ENCODE measurements around the gene FRRS1. TPM values are rescaled to one million over a fixed set of nuclear protein-coding genes. Genes with fewer than 3 reads are reported as not detected.

Gene FRRS1
- total RNA-seq, 4 donors from 2014 or later: 1.4 to 4.5 (median 2.3) TPM

DNA sequence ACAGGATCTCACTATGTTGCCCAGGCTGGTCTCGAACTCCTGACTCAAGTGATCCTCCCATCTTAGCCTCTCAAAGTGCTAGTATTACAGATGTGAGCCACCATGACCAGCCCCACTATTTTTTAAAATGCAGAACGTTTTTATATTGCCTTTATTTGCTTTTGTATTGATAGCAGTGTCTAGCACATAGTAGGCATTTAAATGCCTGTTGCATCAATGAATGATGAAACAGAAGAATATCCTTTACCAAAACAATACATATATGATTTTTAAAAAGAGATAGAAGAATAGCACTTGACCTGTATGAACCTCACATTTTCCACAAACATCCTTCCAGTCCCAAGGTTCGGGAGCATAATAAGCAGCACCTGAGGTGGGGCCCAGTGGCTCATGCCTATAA, 16.5 kb upstream of the FRRS1 start:
- TF ChIP-seq, protein P1, sequence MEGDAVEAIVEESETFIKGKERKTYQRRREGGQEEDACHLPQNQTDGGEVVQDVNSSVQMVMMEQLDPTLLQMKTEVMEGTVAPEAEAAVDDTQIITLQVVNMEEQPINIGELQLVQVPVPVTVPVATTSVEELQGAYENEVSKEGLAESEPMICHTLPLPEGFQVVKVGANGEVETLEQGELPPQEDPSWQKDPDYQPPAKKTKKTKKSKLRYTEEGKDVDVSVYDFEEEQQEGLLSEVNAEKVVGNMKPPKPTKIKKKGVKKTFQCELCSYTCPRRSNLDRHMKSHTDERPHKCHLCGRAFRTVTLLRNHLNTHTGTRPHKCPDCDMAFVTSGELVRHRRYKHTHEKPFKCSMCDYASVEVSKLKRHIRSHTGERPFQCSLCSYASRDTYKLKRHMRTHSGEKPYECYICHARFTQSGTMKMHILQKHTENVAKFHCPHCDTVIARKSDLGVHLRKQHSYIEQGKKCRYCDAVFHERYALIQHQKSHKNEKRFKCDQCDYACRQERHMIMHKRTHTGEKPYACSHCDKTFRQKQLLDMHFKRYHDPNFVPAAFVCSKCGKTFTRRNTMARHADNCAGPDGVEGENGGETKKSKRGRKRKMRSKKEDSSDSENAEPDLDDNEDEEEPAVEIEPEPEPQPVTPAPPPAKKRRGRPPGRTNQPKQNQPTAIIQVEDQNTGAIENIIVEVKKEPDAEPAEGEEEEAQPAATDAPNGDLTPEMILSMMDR (IDR thresholded peaks at IDR 0.05 in 4 of 5, conservative IDR thresholded peaks at IDR 0.05 in 1 of 5): no peak
- no peak for TF ChIP-seq POLR2A (IDR thresholded peaks at IDR 0.05)
- Histone ChIP-seq H3K27me3 (no peaks in the 10 kb centered on the region), H3K4me1 (peaks cover 3 to 4% of the 10 kb centered on the region in 2 donors), H3K27ac (no peak overlapping the region), H3K9me3 (no peaks in the 10 kb centered on the region), H3K36me3 (no peaks in the 10 kb centered on the region), H3K4me3 (no peak overlapping the region)
- DNase-seq (no peak), ATAC-seq (no peak)
- in situ Hi-C loops (cut with MboI; ENCODE audit: low sequenced_read_pairs in 4 of 4): no loop called here
- intact Hi-C loops (cut with DNase I; ENCODE audit: low total_unique reads): no loop called here

DNA sequence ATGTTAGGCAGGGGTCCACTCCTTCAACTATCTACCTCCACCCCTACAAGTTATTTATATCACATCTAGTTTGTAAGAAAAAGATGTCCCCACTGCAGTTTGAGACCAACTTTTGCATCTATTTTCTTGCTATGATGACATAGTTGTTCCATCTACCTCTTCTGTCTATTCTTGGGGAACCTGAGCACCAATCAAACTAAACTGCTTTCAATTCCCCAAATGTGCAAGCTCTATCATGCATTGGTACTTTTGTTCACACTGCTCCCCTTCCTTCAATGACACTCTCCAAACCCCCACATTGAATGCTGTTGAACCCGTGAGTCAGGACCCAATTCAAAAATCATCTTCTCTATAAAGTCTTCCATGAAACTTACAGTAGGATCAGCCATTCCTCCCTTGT, 16.0 kb upstream of the FRRS1 start:
- in situ Hi-C loops (cut with MboI; ENCODE audit: low sequenced_read_pairs in 4 of 4) (no loop called here), intact Hi-C loops (cut with DNase I; ENCODE audit: low total_unique reads) (no loop called here)
- Histone ChIP-seq H3K36me3 (no peaks in the 10 kb centered on the region), H3K4me1 (peaks cover 3 to 9% of the 10 kb centered on the region in 2 donors), H3K27me3 (no peaks in the 10 kb centered on the region), H3K9me3 (no peaks in the 10 kb centered on the region), H3K4me3 (no peak overlapping the region), H3K27ac (no peak overlapping the region)
- no peak for TF ChIP-seq POLR2A (IDR thresholded peaks at IDR 0.05)
- TF ChIP-seq, protein P1 (IDR thresholded peaks at IDR 0.05 in 4 of 5, conservative IDR thresholded peaks at IDR 0.05 in 1 of 5): no peak
- no peak for ATAC-seq
- no peak for DNase-seq

DNA sequence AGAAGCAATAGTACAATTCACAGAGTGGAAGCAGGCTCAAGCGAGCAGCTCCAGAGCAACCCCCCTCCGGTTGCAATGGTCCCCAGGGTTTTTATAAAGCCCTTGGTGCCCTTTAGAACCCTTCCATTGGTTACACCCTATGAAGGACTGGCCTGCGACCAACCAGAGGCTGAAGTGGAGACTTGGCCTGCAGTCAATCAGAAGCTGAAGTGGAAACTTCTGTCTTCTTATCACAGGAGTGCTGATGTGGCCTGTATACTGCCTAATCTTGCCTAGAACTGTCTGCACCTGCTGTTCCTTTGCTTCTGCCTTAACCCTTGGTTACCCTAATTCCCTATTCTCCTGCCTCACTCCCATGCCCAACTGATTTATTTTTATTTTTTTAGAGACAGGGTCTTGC, 15.4 kb upstream of the FRRS1 start:
- H3K4me3 ChIP-seq: no peak overlapping the region
- no peaks in the 10 kb centered on the region for H3K36me3 ChIP-seq
- TF ChIP-seq, protein P1 (IDR thresholded peaks at IDR 0.05 in 4 of 5, conservative IDR thresholded peaks at IDR 0.05 in 1 of 5): no peak
- TF ChIP-seq POLR2A (IDR thresholded peaks at IDR 0.05): no peak
- H3K4me1 ChIP-seq: peaks cover 3 to 9% of the 10 kb centered on the region in 2 donors
- H3K9me3 ChIP-seq: no peaks in the 10 kb centered on the region
- intact Hi-C loops (cut with DNase I; ENCODE audit: low total_unique reads): no loop called here
- ATAC-seq: no peak
- in situ Hi-C loops (cut with MboI; ENCODE audit: low sequenced_read_pairs in 4 of 4): no loop called here
- no peaks in the 10 kb centered on the region for H3K27me3 ChIP-seq
- DNase-seq: no peak
- no peak overlapping the region for H3K27ac ChIP-seq

DNA sequence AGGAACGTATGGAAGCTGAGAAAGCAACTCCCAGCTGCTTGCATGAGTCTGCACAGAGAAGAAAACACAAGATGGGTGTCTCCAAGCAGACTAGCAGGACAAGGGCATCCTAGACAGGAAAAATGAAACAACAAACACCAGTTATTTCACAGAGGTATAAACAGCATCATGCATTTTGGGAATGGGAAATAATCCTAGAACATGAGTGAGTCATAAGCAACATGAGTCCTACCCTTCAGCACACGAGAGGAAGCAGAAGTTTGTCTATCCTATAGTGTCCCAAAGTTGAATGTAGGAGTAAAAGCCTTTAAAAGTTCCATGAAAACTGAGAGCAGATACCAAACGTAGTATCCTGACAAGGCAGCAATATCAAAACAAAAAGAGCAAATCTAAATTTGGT, 11.3 kb upstream of the FRRS1 start:
- TF ChIP-seq, protein P1 (IDR thresholded peaks at IDR 0.05 in 4 of 5, conservative IDR thresholded peaks at IDR 0.05 in 1 of 5): no peak
- TF ChIP-seq POLR2A (IDR thresholded peaks at IDR 0.05): no peak
- DNase-seq (no peak), ATAC-seq (peak; percentile 71 to 92)
- H3K36me3 ChIP-seq: no peaks in the 10 kb centered on the region
- peaks cover 0 to 9% of the 10 kb centered on the region in 2 donors for H3K4me1 ChIP-seq
- H3K27ac ChIP-seq: no peak overlapping the region
- no peaks in the 10 kb centered on the region for H3K27me3 ChIP-seq
- intact Hi-C loops (cut with DNase I; ENCODE audit: low total_unique reads) (no loop called here), in situ Hi-C loops (cut with MboI; ENCODE audit: low sequenced_read_pairs in 4 of 4) (no loop called here)
- H3K4me3 ChIP-seq: no peak overlapping the region
- no peaks in the 10 kb centered on the region for H3K9me3 ChIP-seq

DNA sequence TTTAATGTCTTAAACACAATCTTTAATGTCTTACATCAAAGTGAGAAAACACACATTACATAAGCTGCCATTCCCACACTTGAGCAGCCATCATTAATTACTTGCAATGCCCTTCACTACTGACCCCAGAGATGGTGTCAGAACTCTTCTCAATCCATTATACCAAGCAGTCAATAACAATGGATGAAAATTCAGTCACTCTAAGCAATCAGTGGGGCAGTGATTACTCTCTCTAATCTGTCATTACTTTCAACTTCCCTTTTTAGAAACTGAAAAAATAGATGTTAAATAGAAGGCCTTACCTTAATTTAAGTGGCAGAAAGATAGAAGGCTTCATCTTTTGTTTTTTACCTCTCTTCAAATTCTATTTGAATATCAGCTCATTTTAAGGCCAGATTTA, 9.7 kb upstream of the FRRS1 start:
- in situ Hi-C loops (cut with MboI; ENCODE audit: low sequenced_read_pairs in 4 of 4): no loop called here
- H3K9me3 ChIP-seq: no peaks in the 10 kb centered on the region

More for the DNA sequence above, 9.7 kb upstream of the FRRS1 start:
- Histone ChIP-seq H3K4me1 (peaks cover 0 to 9% of the 10 kb centered on the region in 2 donors), H3K36me3 (no peaks in the 10 kb centered on the region), H3K27ac (no peak overlapping the region), H3K27me3 (no peaks in the 10 kb centered on the region), H3K4me3 (no peak overlapping the region)
- no peak for DNase-seq
- intact Hi-C loops (cut with DNase I; ENCODE audit: low total_unique reads): no loop called here
- TF ChIP-seq, protein P1 (IDR thresholded peaks at IDR 0.05 in 4 of 5, conservative IDR thresholded peaks at IDR 0.05 in 1 of 5): no peak
- no peak for TF ChIP-seq POLR2A (IDR thresholded peaks at IDR 0.05)
- no peak for ATAC-seq
